HG02943 (cell line): ENCODE measurements around the gene SMAD5.

Experiments
- ATAC-seq: cut with Tn5 transposase; IDR thresholded peaks from one replicate; pipeline ENCODE4 v1.9.1; 2021; ENCODE audit warnings: mild to moderate bottlenecking, low read depth, moderate library complexity; ENCODE audit not compliant: unreplicated experiment

SMAD5 gene

DNA sequence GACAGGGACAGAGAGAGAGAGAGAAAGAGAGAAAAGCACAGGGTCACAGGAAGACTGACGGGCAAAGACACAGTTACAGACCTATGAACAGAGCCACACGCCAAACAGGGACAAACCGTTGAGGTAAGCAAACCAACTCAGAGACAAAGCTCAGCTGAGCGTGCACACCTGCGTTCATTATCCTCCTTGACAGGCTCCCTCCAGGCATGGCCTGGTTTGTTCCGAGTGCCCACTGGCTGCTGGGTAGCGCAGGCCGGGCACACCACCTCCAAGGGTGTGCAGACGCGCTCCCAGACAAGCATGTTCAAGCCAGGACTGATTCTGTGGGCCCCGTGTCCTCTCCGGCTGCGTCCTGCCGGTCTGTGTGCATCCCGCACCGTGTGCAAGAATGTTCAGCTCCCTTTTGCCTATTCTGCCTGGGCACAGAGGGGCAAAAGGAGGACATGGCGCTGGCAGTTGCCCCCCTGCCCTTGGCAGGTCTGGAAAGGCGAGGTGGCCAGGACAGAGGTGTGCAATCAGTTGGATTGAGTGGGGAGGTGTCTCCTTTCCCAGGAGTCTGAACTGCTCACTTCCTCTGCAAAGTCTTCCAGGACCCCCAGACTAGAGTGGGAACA lies 60.8 kb downstream of the SMAD5 start:
- no peak for ATAC-seq

DNA sequence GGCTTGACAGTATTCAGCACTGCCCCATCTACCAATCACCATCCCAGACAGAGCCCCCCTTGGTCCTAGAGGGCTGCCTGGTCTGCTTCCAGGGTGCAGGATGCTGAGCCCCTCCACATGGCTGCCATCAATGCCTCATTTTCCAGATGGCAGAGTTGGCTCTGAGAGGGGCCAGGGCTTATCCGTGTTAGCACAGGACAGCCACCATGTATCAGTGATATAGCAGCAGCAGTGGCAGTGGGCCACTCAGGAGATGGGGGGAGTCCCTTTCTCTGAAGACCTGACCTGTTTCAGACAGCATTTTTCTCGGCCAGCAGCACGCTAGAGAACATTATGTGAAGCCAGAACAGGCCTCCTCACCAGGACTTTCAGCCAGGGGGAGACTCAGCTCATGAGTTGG lies 61.9 kb downstream of the SMAD5 start:
- ATAC-seq: no peak

DNA sequence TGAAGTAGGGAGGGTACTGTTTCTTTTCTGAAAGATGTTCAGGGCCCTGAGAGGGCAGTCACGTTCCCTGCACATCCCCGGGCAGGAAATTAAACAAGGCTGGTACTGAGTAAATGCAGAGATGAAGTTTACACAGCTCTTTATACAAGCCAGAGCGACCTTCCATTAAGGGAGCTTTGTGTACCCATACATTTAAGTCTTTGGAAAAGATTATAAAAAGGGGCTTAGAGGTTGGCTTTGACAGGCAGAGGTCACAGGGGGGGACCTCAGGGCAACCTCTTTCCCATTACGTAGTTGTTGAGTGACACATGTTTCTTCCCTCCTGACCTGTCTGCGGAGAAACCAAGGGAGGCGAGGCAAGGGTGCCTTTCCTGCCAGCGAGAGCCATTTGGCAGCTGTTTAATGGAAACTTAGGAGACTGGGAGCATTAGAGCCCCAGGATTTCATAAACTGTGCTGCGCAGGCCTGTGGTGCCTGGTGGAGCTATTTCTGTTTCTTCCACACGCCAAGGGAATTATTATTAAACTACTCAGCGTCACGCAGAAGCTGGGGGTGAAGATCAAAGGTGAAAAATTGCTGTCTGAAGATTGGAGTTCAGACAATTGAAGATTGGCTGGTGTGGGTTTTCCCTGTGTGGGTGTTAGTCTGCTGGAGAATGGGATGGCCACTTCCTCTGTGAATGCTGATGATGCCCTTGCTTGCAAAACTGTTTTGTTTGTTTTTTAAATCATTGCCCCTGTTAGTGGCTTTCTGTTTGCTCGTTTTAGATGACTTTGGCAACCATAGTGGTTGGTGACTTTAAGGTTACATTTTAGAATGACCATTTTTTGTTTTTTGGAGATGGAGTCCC lies 63.6 kb downstream of the SMAD5 start:
- ATAC-seq: no peak

DNA sequence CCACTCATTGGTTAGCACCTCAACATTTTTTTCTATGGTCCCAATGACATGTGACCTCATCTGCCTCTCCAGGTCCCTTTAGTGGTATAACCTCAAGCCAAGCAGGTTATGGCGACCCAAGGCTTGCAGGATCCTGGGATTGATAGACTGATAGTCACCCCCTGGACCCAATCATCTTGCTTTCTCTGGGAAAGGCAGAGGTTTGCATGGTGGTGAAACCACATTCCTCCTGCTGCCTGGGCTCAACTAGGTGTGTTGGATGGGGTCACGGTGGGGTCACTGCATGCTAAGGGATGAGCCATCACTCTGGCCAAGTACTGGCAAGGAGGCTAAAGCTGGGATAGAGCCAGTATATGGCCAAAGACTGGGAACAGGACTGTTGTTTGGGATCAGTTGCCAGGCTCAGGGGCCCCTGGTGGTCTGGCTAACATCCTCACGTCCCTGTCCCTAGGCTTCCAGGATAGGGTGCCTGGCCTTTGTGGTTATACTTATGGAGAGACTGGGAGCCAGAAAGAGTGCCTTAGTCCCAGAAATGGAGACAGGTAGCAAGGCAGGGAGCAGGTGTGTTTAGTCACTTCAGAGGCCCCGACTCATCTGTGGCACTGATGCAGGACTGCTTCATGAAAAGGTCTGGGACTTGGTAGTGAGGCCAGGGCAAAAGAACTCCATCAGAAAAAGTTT lies 65.0 kb downstream of the SMAD5 start:
- ATAC-seq: no peak

DNA sequence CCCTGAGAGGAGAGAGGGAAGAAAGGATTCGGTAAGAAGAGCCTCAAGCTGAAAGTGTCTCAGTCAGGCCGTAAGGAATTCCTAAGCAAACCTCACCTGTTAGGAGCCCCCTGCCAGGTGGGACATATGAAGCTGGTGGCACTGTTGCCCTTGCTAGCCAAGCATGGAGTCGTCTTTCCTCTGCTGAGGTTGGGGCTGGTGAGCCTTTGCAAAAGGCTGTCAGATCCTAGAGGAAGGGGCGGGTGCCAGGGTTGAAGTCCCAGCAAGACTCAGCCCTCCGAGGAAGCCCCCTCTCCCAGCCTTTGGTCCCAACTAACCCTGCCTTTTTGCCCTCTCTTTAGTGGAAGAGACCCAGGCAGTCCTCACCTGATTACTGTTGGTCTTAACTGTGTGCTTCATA lies 65.8 kb downstream of the SMAD5 start:
- ATAC-seq: no peak

DNA sequence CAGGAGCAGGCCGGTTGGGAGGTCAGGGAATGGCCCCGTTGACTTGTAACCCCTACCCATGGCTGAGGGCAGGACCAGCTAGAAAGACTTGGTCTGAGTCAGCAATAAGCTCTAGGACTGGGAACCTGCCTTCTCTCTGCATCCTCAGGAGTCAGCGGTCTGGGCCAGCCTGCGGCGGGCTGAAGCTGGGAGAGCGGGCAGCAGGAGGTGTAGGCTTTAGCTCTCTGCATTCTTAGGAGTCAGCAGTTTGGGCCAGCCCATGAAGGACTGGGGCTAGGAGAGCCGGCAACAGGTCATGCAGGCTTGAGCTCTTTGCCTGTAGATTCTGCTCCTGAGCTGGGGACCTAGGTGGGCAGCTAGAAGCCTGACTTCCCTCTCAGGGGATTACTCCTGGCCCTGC lies 66.8 kb downstream of the SMAD5 start:
- no peak for ATAC-seq

DNA sequence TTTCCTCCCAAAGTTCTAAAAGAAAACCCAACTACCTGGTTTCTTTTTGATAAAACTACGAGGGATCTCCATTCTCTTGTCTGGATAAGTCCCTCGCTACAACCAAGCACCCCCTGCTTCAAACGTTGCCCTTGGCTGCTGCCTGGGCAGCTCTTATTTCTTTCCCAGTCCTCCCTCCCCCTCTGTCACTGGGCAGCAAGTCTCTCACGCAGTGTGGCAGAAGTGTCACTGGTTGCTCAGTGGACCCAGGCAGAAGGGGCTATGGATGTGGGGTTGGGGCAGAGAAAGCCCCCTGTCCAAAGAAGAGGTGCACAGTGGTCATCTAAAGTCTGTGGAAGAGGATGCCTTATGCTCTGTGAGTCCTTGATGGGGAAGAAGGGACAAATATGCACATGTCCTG lies 67.5 kb downstream of the SMAD5 start:
- no peak for ATAC-seq

DNA sequence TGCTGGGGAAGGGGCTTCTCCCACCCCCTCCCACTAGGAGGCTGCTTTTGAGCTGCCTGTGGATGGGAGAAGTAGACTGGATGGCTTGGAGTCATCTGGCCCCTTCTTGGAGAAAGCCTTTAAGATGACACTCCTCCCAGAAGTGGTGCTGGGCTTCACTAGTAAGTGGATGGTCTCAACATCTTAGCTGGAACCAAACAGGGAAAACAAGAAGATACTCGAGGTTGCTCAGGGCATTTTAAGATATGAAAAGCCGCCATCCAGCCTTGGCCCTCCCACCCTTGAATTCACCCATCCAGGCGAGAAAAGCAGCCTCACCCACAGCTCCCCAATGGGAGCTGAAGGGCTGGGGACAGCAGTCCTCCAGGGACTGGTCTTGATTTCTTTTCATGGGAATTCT lies 68.1 kb downstream of the SMAD5 start:
- no peak for ATAC-seq

DNA sequence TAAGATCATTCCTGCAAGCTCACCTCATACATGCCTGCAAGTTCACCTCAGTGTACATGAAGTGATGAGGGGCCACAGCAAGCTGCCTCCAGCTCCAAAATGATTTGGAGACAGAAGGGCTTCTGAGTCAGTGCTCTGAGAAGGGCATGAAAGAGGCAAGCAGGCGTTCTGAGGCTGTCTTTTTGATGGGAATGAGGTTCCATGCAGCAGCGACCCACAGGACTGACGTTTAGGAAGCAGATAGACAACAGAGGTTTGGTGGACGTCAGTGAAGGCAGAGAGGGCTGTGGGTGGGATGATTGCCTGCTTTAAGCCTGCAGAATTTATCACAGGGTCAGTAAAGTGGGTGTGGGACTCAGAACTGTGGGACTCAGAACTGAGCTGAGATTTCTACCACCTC lies 69.2 kb downstream of the SMAD5 start:
- no peak for ATAC-seq

DNA sequence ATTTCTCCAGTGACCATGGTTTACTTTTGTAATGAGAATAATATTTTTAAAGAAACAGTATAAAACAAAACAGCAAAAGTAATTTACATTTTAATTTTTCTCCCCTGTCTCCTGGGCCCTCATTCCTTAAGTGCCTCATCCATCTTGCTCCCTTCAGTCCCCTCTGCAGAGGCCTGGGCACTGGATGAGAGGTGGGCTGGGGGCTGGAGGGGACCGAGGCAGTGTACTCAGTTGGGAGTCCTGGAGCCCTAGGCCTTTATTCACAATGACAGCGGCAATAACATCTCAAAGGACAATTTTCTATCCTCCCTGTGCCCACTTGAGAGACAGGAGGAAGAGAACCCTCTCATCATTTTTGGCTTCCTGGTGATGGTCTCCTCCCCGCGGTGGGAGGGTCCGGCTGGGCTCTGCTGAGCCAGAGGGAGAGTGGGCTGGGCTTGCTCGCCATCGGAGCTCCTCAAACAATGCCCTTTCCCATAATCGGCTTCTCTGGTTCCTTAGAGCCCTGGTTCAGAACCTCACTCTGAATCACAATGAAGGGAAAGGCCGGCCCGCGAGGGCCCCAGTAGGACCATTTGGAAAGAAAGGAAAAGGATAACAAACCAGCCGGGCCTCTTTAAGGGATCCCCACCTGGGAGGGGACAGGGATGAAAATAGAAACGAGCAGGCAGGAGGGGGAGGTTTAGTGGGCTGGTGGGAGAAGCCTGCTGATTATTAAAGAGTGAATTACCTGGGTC lies 70.0 kb downstream of the SMAD5 start:
- no peak for ATAC-seq

DNA sequence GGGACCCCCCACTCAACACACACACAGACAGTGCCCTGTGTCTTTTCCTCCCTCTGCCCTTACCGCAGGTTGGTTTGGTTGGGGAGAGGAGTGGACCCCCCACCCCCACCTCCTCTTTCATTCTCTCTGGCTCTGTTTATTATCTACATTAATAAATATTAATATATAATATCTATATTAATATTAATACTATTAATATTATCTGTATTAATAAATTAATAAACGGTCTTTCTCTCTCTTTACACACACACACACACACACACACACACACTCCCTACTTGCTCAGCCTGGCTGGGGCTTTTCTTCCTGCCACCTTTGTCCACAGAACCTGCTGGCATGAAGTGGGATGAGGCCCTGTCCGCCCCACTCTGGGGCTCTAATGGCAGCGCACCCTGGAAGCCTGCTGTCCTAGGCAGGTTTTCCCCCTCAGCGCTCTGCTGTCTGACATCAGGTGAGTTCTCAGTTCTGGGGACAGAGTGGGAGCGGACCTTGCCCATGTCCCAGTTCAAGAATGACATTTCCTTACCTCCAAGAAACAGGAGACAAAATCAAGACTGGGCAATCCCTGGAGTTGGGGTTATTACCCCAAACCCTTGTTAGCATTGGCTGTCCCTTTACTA lies 70.8 kb downstream of the SMAD5 start:
- no peak for ATAC-seq

DNA sequence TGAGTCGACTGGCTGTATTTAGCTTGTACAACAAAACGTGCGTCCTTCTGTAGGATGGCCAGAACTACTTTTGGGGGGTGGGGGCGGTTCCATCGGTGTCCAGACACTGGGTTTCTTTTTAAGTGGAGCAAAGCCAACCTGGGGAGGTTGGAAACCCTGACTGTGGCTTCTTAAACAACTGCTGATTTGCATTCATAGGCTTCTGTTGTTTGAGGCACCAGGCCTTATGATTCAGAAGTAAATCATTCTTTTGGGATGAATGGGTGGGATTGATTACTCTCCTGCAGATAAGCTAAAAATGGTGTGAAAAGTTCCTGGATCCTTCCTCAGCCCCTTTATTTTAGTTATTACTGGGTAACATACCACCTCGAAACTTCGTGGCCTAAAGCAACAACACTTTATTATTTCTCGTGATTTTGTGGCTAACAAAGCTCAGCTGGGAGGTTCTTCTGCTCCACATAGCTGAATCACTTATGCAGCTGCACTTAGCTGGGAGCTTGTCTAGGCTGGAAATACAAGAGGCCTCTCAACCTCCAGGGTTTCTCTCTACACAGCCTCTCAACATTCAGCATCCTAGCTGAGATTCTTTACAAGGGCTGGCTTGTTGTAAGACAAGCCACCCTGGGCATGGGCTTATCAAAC lies 72.5 kb downstream of the SMAD5 start:
- no peak for ATAC-seq

DNA sequence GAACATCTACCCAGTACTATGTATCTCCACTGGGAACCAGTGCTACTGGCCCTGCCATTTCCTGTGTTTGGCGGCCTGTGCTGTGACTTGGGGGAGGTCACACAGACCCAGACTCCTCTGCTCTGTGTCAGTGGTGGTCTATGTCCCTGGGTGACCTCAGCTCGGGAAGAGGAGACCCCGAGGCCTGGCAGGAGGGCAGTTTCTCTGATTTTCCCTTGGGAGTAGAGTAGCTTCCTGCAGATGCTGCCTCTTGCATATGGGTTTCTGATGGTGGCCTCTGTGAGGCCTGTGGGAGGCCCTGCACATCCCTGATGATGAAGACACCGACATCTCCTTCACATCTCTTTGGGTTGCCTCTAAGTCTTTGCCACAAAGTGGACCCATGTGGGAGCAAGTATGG lies 73.3 kb downstream of the SMAD5 start:
- no peak for ATAC-seq

DNA sequence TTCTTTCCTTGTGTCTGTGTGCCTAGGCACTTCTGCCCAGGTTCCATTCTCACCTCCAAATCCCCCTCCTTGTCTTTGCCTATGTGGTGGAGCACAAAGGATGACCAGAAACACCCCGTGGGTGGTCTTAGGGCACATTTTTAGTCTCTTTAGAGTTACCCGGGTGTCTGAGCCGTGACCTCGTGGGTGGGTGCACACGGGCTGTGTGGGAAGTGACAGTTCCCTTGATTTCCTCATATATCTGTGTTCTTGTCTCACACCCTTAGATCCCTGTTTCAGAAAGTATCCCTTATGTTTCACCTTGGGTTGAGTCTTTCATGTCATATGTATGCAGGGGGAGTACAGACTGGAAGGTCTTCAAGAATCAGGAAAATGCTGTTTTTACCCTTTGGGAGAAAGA lies 73.7 kb downstream of the SMAD5 start:
- no peak for ATAC-seq

DNA sequence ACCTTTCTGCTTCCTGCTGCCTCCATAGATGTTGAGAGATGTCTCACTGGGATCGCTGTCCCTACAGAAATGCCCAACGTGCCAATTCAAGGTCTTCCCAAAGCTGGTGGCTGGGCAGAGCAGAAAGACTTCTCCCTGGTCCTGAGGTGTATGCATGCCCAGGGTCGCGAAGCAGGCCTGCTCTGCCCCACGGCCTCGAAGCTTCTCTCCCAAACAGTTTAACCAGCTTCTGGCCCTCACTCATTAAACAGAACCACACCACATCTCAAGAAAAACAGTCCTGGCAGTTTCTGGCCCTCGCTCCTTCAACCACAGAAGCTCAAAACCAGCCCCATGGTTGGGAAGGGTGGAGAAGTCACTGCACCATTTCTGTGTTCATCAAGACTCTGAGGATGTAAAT lies 75.0 kb downstream of the SMAD5 start:
- ATAC-seq: no peak

DNA sequence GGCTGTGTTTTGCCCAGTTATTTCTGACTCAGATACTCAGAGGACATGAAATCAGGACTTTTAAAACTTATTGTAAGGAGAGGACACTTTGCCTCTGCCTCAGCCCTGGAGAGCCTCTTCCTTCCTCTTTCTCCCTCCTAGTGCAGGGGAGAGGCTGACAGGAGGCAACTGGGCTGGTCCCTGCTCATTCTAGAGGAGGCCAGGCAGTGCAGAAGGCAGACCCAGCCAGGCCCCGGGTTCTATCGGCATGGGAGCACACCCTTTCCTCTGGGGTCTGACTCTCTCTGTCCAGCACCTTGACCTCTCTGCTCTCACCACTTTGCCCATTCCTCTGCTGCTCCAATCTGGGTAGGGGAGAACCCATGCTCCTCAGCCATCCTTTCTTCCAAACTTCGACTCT lies 76.3 kb downstream of the SMAD5 start:
- no peak for ATAC-seq

DNA sequence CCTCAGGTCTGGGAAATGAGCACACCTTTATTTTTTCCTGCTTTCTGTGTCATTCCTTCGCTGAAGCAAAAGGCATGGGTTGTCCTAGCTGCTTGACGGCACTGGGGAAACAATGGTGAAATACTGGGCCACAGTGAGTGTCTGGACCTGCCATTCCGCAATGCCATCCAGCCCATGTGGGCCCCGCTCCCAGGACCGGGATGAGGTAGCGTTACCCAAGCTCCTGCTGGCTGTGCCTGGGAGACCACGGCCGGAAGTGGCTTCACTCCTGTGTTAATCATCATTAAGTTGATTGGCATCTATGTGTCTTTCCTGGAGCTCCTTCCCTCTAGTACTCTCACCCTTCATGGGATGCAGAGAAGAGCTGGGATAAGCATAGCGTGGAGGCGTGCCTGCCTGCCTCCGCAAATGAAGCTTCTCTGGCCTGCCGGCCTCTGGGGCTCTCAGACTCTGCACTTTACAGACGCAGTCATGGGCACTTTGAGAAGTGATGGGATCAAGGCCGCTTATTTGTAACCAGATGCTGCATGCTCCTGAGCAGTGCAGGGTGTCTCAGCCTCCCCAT lies 76.8 kb downstream of the SMAD5 start:
- no peak for ATAC-seq

DNA sequence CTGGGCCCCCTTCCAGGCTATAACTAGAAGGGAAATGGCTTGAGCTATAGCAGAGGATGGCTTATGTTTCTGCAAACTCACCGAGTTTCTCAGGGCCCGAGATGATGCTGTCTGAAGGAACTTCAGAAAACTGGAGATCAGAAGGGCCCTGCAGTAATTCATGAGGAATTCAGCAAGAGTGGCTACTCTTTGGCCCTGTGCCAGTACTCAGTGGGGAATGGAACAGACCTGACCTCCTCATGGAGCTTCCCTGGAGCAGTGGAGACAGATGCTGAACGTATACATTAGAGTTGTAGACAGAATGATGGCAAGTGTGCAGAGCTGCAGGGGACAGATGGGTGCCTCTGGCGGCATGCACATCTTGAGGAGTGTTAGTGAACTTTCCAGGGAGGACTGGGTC lies 77.6 kb downstream of the SMAD5 start:
- no peak for ATAC-seq

DNA sequence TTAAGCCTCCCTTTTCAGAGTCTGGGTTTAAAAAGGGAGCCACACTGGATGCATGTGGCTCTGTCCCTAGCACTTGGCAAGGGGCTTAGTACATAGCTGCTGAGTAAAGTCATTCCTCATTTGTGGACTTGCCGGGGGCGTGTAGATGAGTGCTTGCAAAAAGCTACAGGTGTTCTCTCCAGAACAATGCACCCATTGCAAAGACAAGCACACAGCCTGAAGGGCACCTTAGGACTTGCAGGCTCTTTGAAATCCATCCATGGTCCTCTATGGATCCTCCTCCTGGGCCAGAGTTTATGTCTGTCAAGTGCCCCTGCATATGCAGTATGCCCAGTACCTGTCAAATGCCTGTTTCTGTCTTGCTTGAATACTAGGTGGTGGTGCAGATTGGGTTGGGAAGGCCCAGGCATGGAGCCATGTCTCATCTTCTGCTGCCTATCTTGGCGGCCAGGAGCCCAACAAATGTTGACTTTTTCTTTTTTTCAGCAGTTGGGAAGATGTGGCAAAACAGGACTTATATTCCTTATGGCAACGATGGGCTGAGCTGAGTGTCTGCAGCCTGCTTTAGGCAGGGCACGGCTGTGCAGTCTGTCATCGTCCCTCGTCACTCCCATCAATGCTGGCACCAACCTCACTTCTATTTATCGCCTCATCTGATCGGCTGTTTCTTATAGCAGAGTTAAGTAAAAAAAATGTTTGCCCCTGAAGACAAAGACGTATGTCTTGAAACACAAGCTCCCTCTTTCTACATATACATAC lies 78.8 kb downstream of the SMAD5 start:
- ATAC-seq: no peak
